K562 (cell line): ENCODE data around the gene POLR3GL. TPM values are rescaled to one million over a fixed set of nuclear protein-coding genes. Genes with fewer than 3 reads are reported as not detected.

Experiments
- BMI1 ChIP-seq: fragments of 150-350 bp; IDR thresholded peaks from 2 replicates; pipeline ENCODE4 v1.6.1; 2014; ENCODE audit warnings: low read length
- CREM ChIP-seq: IDR thresholded peaks from 2 replicates; pipeline ENCODE4 v1.6.1; 2014; ENCODE audit warnings: antibody characterized with exemption, low read depth
- ELF4 ChIP-seq: fragments of 450-650 bp; formaldehyde crosslinking; IDR thresholded peaks from 2 replicates; pipeline ENCODE4 v1.4.0; 2022; ENCODE audit warnings: missing genetic modification characterization
- KLF13 ChIP-seq: fragments of 450-650 bp; IDR thresholded peaks from 2 replicates; pipeline ENCODE4 v1.6.1; 2016; ENCODE audit warnings: missing genetic modification characterization, low read depth, mild to moderate bottlenecking, missing compliant biosample characterization, moderate library complexity, borderline replicate concordance
- MAFG ChIP-seq: fragments of 450-650 bp; conservative IDR thresholded peaks from 2 replicates; pipeline ENCODE4 v1.6.1; 2016; ENCODE audit warnings: missing genetic modification characterization, missing compliant biosample characterization
- MGA ChIP-seq: fragments of 450-650 bp; IDR thresholded peaks from 2 replicates; pipeline ENCODE4 v1.6.1; 2016; ENCODE audit warnings: mild to moderate bottlenecking, moderate library complexity
- NKRF ChIP-seq: fragments of 450-650 bp; IDR thresholded peaks from 2 replicates; pipeline ENCODE4 v1.6.1; 2016; ENCODE audit warnings: borderline replicate concordance
- SMARCC2 ChIP-seq: fragments of 450-650 bp; IDR thresholded peaks from 2 replicates; pipeline ENCODE4 v1.6.1; 2017; ENCODE audit warnings: antibody characterized with exemption, moderate library complexity, mild to moderate bottlenecking, low read depth
- TBL1XR1 ChIP-seq, 2 experiments: IDR thresholded peaks; 2 replicates each; pipeline ENCODE4 v1.6.1; 2012; ENCODE audit warnings: improper control_type of control experiment in 2 of 2, low read length in 2 of 2, mild to moderate bottlenecking in 1 of 2
- XRCC5 ChIP-seq: fragments of 200-400 bp; formaldehyde crosslinking; IDR thresholded peaks from 2 replicates; pipeline ENCODE4 v1.6.1; 2017; ENCODE audit warnings: low read depth, mild to moderate bottlenecking, low read length
- ZNF699 ChIP-seq: fragments of 250-450 bp; sonication (Bioruptor Pico); IDR thresholded peaks from 2 replicates; pipeline ENCODE4 v1.8.0; 2021; ENCODE audit warnings: mild to moderate bottlenecking, moderate library complexity; ENCODE audit not compliant: insufficient replicate concordance
- ZNF764 ChIP-seq: fragments of 250-450 bp; sonication (Bioruptor Pico); IDR thresholded peaks from 2 replicates; pipeline ENCODE4 v1.4.0; 2020; ENCODE audit warnings: low read depth, mild to moderate bottlenecking, moderate library complexity
- polyA plus RNA-seq, 8 experiments: library from polyadenylated mRNA; depleted of rRNA in 4 of 8; stranded (reverse) in 5 of 8; unstranded in 3 of 8; fragments of >200 nt; fragmentation: Nextera tagmentation in 2 of 8; fragmentation: Illumina TruSeq in 1 of 8; extraction: Ambion mirVana in 2 of 8; extraction: Trizol in 1 of 8; gene quantifications; 2 replicates each; pipeline versions ENCODE4 v1.2.1 to v1.2.3, GENCODE V29; 2011 to 2014; ENCODE audit warnings: inconsistent platforms in 1 of 8, missing spikeins in 1 of 8
- total RNA-seq, 7 experiments: library from RNA; depleted of rRNA in 6 of 7; stranded (reverse); fragments of >200 nt in 6 of 7; fragmentation: Illumina TruSeq in 2 of 7; extraction: Trizol in 2 of 7; gene quantifications; 2 replicates each; pipeline versions ENCODE4 v1.2.1 to v1.2.3, GENCODE V29; 2011 to 2021; ENCODE audit warnings: low replicate concordance in 1 of 7

The POLR3GL gene
- total and polyA plus RNA-seq, 9 of the 15 experiments (the other 6 are each of a cell fraction or from before 2014, with no cell fraction given), result 14.6 to 48.4 (median 38.2) TPM

- TF ChIP-seq MGA (no peak), ZNF699 (CRISPR knock-in tag) (no peak), SMARCC2 (no peak), MAFG (no peak), ZNF764 (CRISPR knock-in tag) (no peak), XRCC5 (no peak), TBL1XR1 (IDR thresholded peaks at IDR 0.05; ENCODE audit: low read length in 2 of 2) (0 out of 4 replicates have a peak, but pooled peaks of 1 of the 2 experiments have one; percentile 6), CREM (no peak), ELF4 (CRISPR knock-in tag) (peak; percentile 3; the same call in 1 of the 2 replicates), BMI1 (no peak), NKRF (no peak), KLF13 (tag) (no peak)
Observed at GRCh38 chr1:145992958-145993617, 28.6 kb downstream of the POLR3GL start (continued).
